GM12878 (cell line): Measurements from ENCODE around the gene MAPKAPK3. TPM values are rescaled to one million over a fixed set of nuclear protein-coding genes. Genes with fewer than 3 reads are reported as not detected.

Experiments used
- CHD2 ChIP-seq: IDR thresholded peaks from 2 replicates; pipeline ENCODE4 v1.6.1; 2011; ENCODE audit warnings: low read depth, low read length, improper control_type of control experiment, borderline replicate concordance
- STAT3 ChIP-seq: IDR thresholded peaks from 2 replicates; pipeline ENCODE4 v1.6.1; 2011; ENCODE audit warnings: low read depth, low read length, improper control_type of control experiment
- ZNF384 ChIP-seq: IDR thresholded peaks from 2 replicates; pipeline ENCODE4 v1.6.1; 2012; ENCODE audit warnings: low read depth, mild to moderate bottlenecking, low read length, improper control_type of control experiment, borderline replicate concordance
- polyA plus RNA-seq, 11 experiments: library from polyadenylated mRNA; depleted of rRNA in 4 of 11; unstranded in 6 of 11; stranded (reverse) in 5 of 11; fragments of >200 nt; fragmentation: Nextera tagmentation in 4 of 11; fragmentation: Illumina TruSeq in 1 of 11; extraction: Ambion mirVana in 4 of 11; extraction: Trizol in 1 of 11; gene quantifications; 1 replicate in 1 of 11; 2 replicates in 10 of 11; pipeline versions ENCODE4 v1.2.1 to v1.2.3, GENCODE V29; 2011 to 2016; ENCODE audit warnings: inconsistent platforms in 2 of 11, missing spikeins in 2 of 11, low read depth in 1 of 11
- total RNA-seq, 4 experiments: library from RNA; depleted of rRNA in 3 of 4; stranded (reverse); fragments of >200 nt in 3 of 4; fragmentation: Illumina TruSeq in 1 of 4; extraction: Trizol in 1 of 4; gene quantifications; 2 replicates each; pipeline versions ENCODE4 v1.2.1 to v1.2.3, GENCODE V29; 2013 to 2021
- TF ChIP-seq, protein P1 (sequence below): fragments of 450-650 bp; formaldehyde crosslinking; IDR thresholded peaks from 2 replicates; pipeline ENCODE4 v1.4.0; 2020; ENCODE audit warnings: mild to moderate bottlenecking, moderate library complexity
- TF ChIP-seq, protein P2 (sequence below): fragments of 150-350 bp; IDR thresholded peaks from 2 replicates; pipeline ENCODE4 v1.6.1; 2016; ENCODE audit warnings: low read depth, low read length
- TF ChIP-seq, protein P3 (sequence below): fragments of 450-650 bp; IDR thresholded peaks from 2 replicates; pipeline ENCODE4 v1.6.1; 2014; ENCODE audit warnings: mild to moderate bottlenecking

MAPKAPK3 gene
- total and polyA plus RNA-seq, 10 of the 15 experiments (the other 5 are each of a cell fraction or from before 2014, with no cell fraction given): 7.9 to 66.0 (median 39.0) TPM

DNA sequence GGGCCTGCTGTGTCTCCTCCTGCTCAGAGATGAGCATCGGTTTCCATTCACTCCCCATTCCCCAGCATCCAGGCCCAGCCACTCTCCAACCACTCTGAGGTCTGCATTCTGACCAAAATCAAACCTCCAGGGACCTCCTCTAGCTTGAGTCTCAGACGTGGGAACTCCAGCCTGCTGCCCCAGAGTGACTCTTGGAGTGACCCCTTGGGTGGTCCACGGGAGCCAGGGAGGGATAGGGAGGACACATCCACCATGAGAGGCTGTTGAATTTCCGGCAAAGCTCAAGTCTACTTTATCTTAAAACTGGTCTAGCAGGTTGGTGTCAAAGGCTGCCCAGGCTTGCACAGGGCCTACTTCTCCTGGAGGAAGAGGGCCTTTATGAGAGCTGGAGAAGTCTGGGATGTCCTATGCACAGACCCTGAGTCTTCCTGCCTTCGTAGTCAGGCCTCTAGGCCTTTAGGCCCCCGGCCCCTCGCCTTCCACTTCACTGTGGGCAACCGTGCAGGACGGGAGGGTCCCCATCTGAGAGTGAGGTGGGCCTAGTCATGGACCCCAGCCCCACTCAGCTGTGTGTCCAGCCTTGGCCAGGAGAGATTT, 14.3 kb upstream of the MAPKAPK3 start (continued):
- TF ChIP-seq, protein P1, sequence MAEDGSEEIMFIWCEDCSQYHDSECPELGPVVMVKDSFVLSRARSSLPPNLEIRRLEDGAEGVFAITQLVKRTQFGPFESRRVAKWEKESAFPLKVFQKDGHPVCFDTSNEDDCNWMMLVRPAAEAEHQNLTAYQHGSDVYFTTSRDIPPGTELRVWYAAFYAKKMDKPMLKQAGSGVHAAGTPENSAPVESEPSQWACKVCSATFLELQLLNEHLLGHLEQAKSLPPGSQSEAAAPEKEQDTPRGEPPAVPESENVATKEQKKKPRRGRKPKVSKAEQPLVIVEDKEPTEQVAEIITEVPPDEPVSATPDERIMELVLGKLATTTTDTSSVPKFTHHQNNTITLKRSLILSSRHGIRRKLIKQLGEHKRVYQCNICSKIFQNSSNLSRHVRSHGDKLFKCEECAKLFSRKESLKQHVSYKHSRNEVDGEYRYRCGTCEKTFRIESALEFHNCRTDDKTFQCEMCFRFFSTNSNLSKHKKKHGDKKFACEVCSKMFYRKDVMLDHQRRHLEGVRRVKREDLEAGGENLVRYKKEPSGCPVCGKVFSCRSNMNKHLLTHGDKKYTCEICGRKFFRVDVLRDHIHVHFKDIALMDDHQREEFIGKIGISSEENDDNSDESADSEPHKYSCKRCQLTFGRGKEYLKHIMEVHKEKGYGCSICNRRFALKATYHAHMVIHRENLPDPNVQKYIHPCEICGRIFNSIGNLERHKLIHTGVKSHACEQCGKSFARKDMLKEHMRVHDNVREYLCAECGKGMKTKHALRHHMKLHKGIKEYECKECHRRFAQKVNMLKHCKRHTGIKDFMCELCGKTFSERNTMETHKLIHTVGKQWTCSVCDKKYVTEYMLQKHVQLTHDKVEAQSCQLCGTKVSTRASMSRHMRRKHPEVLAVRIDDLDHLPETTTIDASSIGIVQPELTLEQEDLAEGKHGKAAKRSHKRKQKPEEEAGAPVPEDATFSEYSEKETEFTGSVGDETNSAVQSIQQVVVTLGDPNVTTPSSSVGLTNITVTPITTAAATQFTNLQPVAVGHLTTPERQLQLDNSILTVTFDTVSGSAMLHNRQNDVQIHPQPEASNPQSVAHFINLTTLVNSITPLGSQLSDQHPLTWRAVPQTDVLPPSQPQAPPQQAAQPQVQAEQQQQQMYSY (CRISPR knock-in tag): no peak
- TF ChIP-seq, protein P2, sequence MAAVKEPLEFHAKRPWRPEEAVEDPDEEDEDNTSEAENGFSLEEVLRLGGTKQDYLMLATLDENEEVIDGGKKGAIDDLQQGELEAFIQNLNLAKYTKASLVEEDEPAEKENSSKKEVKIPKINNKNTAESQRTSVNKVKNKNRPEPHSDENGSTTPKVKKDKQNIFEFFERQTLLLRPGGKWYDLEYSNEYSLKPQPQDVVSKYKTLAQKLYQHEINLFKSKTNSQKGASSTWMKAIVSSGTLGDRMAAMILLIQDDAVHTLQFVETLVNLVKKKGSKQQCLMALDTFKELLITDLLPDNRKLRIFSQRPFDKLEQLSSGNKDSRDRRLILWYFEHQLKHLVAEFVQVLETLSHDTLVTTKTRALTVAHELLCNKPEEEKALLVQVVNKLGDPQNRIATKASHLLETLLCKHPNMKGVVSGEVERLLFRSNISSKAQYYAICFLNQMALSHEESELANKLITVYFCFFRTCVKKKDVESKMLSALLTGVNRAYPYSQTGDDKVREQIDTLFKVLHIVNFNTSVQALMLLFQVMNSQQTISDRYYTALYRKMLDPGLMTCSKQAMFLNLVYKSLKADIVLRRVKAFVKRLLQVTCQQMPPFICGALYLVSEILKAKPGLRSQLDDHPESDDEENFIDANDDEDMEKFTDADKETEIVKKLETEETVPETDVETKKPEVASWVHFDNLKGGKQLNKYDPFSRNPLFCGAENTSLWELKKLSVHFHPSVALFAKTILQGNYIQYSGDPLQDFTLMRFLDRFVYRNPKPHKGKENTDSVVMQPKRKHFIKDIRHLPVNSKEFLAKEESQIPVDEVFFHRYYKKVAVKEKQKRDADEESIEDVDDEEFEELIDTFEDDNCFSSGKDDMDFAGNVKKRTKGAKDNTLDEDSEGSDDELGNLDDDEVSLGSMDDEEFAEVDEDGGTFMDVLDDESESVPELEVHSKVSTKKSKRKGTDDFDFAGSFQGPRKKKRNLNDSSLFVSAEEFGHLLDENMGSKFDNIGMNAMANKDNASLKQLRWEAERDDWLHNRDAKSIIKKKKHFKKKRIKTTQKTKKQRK: no peak
- TF ChIP-seq STAT3 (no peak), ZNF384 (no peak), CHD2 (no peak)
- TF ChIP-seq, protein P3, sequence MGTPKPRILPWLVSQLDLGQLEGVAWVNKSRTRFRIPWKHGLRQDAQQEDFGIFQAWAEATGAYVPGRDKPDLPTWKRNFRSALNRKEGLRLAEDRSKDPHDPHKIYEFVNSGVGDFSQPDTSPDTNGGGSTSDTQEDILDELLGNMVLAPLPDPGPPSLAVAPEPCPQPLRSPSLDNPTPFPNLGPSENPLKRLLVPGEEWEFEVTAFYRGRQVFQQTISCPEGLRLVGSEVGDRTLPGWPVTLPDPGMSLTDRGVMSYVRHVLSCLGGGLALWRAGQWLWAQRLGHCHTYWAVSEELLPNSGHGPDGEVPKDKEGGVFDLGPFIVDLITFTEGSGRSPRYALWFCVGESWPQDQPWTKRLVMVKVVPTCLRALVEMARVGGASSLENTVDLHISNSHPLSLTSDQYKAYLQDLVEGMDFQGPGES: no peak
